SK-N-SH treated with all-trans-retinoic acid at 6 μM for 48 hours (cell line): ENCODE results near the gene OR2B2.

ENCODE experiments used
- ATAC-seq: fragments of 200-7000 bp; cut with Tn5 transposase; 3 replicates; pipeline ENCODE4 v1.9.1; 2020; ENCODE audit warnings: mild to moderate bottlenecking, moderate library complexity
- ARNTL ChIP-seq: fragments of 450-650 bp; formaldehyde crosslinking; IDR thresholded peaks from 2 replicates; pipeline ENCODE4 v1.5.0; 2020; ENCODE audit warnings: low read depth, mild to moderate bottlenecking, moderate library complexity, borderline replicate concordance
- BACH2 ChIP-seq: fragments of 250-450 bp; sonication (Bioruptor Pico); IDR thresholded peaks from 2 replicates; pipeline ENCODE4 v1.9.0; 2021; ENCODE audit warnings: mild to moderate bottlenecking, borderline replicate concordance
- CSDC2 ChIP-seq: fragments of 250-450 bp; sonication (Bioruptor Pico); IDR thresholded peaks from 2 replicates; pipeline ENCODE4 v1.5.0; 2020; ENCODE audit warnings: mild to moderate bottlenecking, moderate library complexity
- CSRNP3 ChIP-seq: fragments of 250-450 bp; sonication (Bioruptor Pico); IDR thresholded peaks from 2 replicates; pipeline ENCODE4 v1.5.1; 2021; ENCODE audit warnings: mild to moderate bottlenecking, moderate library complexity
- ESRRG ChIP-seq: fragments of 250-450 bp; sonication (Bioruptor Pico); IDR thresholded peaks from 2 replicates; pipeline ENCODE4 v1.6.1; 2021; ENCODE audit warnings: mild to moderate bottlenecking
- GLIS3 ChIP-seq: fragments of 250-450 bp; sonication (Bioruptor Pico); IDR thresholded peaks from 2 replicates; pipeline ENCODE4 v1.5.0; 2020; ENCODE audit warnings: mild to moderate bottlenecking, moderate library complexity
- ISL1 ChIP-seq: fragments of 250-450 bp; sonication (Bioruptor Pico); IDR thresholded peaks from 2 replicates; pipeline ENCODE4 v2.1.2; 2022; ENCODE audit warnings: mild to moderate bottlenecking, moderate library complexity
- PATZ1 ChIP-seq: fragments of 250-450 bp; sonication (Bioruptor Pico); IDR thresholded peaks from 2 replicates; pipeline ENCODE4 v1.8.0; 2020; ENCODE audit warnings: mild to moderate bottlenecking, moderate library complexity, borderline replicate concordance
- PPARA ChIP-seq: fragments of 250-450 bp; sonication (Bioruptor Pico); IDR thresholded peaks from 2 replicates; pipeline ENCODE4 v1.5.0; 2020; ENCODE audit warnings: mild to moderate bottlenecking, borderline replicate concordance
- RARB ChIP-seq: fragments of 250-450 bp; sonication (Bioruptor Pico); IDR thresholded peaks from 2 replicates; pipeline ENCODE4 v1.8.0; 2021; ENCODE audit warnings: mild to moderate bottlenecking, moderate library complexity
- SNAI2 ChIP-seq: fragments of 250-450 bp; sonication (Bioruptor Pico); IDR thresholded peaks from 2 replicates; pipeline ENCODE4 v1.5.0; 2020; ENCODE audit warnings: mild to moderate bottlenecking, moderate library complexity
- TCF4 ChIP-seq: fragments of 250-450 bp; sonication (Bioruptor Pico); IDR thresholded peaks from 2 replicates; pipeline ENCODE4 v1.8.0; 2021; ENCODE audit warnings: mild to moderate bottlenecking, moderate library complexity, borderline replicate concordance
- TOX ChIP-seq: fragments of 250-450 bp; sonication (Bioruptor Pico); IDR thresholded peaks from 2 replicates; pipeline ENCODE4 v1.8.0; 2021; ENCODE audit warnings: mild to moderate bottlenecking, moderate library complexity, borderline replicate concordance
- TSHZ2 ChIP-seq: fragments of 250-450 bp; sonication (Bioruptor Pico); IDR thresholded peaks from 2 replicates; pipeline ENCODE4 v1.5.0; 2020; ENCODE audit warnings: mild to moderate bottlenecking, moderate library complexity
- ZC3H10 ChIP-seq: fragments of 250-450 bp; sonication (Bioruptor Pico); IDR thresholded peaks from 2 replicates; pipeline ENCODE4 v1.5.1; 2021; ENCODE audit warnings: mild to moderate bottlenecking, moderate library complexity
- ZFP3 ChIP-seq: fragments of 250-450 bp; sonication (Bioruptor Pico); IDR thresholded peaks from 2 replicates; pipeline ENCODE4 v1.5.0; 2020; ENCODE audit warnings: mild to moderate bottlenecking, moderate library complexity
- ZFP30 ChIP-seq: fragments of 450-650 bp; formaldehyde crosslinking; IDR thresholded peaks from 2 replicates; pipeline ENCODE4 v1.5.0; 2022; ENCODE audit warnings: mild to moderate bottlenecking, moderate library complexity
- ZNF565 ChIP-seq: fragments of 450-650 bp; formaldehyde crosslinking; conservative IDR thresholded peaks from 2 replicates; pipeline ENCODE4 v1.5.0; 2020; ENCODE audit warnings: low read depth, mild to moderate bottlenecking, moderate library complexity
- ZNF70 ChIP-seq: fragments of 450-650 bp; formaldehyde crosslinking; IDR thresholded peaks from 2 replicates; pipeline ENCODE4 v1.5.0; 2020; ENCODE audit warnings: mild to moderate bottlenecking, moderate library complexity
- ZNF8 ChIP-seq: fragments of 450-650 bp; formaldehyde crosslinking; IDR thresholded peaks from 2 replicates; pipeline ENCODE4 v1.5.0; 2020; ENCODE audit warnings: mild to moderate bottlenecking, moderate library complexity
- TF ChIP-seq, protein P1 (sequence below): fragments of 250-450 bp; sonication (Bioruptor Pico); IDR thresholded peaks from 2 replicates; pipeline ENCODE4 v1.5.1; 2020; ENCODE audit warnings: low read depth, mild to moderate bottlenecking, moderate library complexity

OR2B2 gene

DNA sequence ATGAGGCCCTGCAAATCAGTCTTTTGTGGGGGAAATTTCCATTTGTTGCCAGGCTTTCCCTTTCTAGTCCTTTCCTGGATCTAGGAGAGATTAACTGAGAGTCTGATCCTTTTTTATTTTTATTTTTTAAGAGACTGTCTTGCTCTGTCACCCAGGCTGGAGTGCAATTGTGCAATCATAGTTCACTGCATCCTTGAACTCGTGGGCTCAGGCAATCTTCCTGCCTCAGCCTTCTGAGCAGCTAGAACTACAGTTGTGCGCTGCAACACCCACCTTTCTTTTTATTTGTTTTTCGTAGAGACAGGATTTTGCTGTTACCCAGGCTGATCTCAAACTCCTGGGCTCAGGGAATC lies 22.9 kb downstream of the OR2B2 start:
- ATAC-seq, result no peak
- TF ChIP-seq ARNTL (CRISPR knock-in tag) (no peak), ESRRG (CRISPR knock-in tag) (no peak), SNAI2 (CRISPR knock-in tag) (no peak), ZNF565 (CRISPR knock-in tag) (no peak), CSDC2 (no peak), TCF4 (CRISPR knock-in tag) (no peak), ZFP3 (CRISPR knock-in tag) (no peak), BACH2 (CRISPR knock-in tag) (no peak), ZNF8 (no peak), TSHZ2 (CRISPR knock-in tag) (no peak), PATZ1 (CRISPR knock-in tag) (no peak), ZFP30 (no peak), GLIS3 (CRISPR knock-in tag) (no peak), ZC3H10 (CRISPR knock-in tag) (no peak), TOX (CRISPR knock-in tag) (no peak), ISL1 (no peak), RARB (CRISPR knock-in tag) (no peak), CSRNP3 (CRISPR knock-in tag) (no peak), ZNF70 (CRISPR knock-in tag) (no peak)

- TF ChIP-seq ZFP3 (CRISPR knock-in tag), result no peak
- no peak for TF ChIP-seq ZC3H10 (CRISPR knock-in tag)
- TF ChIP-seq GLIS3 (CRISPR knock-in tag), result no peak
- no peak for TF ChIP-seq BACH2 (CRISPR knock-in tag)
- TF ChIP-seq ZNF565 (CRISPR knock-in tag), result no peak
- no peak for TF ChIP-seq PPARA (CRISPR knock-in tag)
- TF ChIP-seq ARNTL (CRISPR knock-in tag), result no peak
- TF ChIP-seq, all 23 proteins: peak for 0
- ATAC-seq, result no peak
Observed at GRCh38 chr6:27888566-27888965, 23.6 kb downstream of the OR2B2 start.

DNA sequence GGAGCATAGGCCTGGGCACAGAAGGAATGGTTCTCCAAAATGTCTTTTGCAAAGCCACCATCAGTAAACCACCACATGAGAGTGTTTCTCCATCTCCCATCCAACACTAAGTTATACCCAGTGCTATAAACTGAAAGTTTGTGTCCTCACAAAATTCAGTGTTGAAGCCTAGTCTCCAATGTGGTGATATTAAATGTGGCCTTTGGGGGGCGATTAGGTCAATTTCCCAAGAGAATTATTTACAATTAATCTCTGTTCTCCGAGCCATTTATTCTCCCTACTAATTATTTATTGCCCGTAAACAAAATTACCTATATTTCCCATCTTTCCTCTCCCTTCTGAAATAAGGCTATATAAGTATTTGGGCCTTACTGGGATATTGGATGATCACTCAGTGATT lies 26.1 kb downstream of the OR2B2 start:
- no peak for ATAC-seq
- TF ChIP-seq, protein P1, sequence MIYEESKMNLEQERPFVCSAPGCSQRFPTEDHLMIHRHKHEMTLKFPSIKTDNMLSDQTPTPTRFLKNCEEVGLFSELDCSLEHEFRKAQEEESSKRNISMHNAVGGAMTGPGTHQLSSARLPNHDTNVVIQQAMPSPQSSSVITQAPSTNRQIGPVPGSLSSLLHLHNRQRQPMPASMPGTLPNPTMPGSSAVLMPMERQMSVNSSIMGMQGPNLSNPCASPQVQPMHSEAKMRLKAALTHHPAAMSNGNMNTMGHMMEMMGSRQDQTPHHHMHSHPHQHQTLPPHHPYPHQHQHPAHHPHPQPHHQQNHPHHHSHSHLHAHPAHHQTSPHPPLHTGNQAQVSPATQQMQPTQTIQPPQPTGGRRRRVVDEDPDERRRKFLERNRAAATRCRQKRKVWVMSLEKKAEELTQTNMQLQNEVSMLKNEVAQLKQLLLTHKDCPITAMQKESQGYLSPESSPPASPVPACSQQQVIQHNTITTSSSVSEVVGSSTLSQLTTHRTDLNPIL (CRISPR knock-in tag), result no peak
- TF ChIP-seq TCF4 (CRISPR knock-in tag), result no peak
- TF ChIP-seq ZFP3 (CRISPR knock-in tag), result no peak
- TF ChIP-seq ZNF565 (CRISPR knock-in tag), result no peak
- TF ChIP-seq SNAI2 (CRISPR knock-in tag), result no peak
- no peak for TF ChIP-seq RARB (CRISPR knock-in tag)
- TF ChIP-seq GLIS3 (CRISPR knock-in tag), result no peak
- TF ChIP-seq CSDC2, result no peak
- TF ChIP-seq ZC3H10 (CRISPR knock-in tag), result no peak
- TF ChIP-seq TOX (CRISPR knock-in tag), result no peak
- TF ChIP-seq ZNF8, result no peak
- TF ChIP-seq CSRNP3 (CRISPR knock-in tag), result no peak
- TF ChIP-seq ZFP30, result no peak
- no peak for TF ChIP-seq ISL1
- TF ChIP-seq TSHZ2 (CRISPR knock-in tag), result no peak
- TF ChIP-seq ZNF70 (CRISPR knock-in tag), result no peak
- no peak for TF ChIP-seq ARNTL (CRISPR knock-in tag)
- no peak for TF ChIP-seq PATZ1 (CRISPR knock-in tag)
